Stimulated activated CD4-positive, alpha-beta T cell treated with anti-CD3 and anti-CD28 coated beads, Interleukin-12 subunit alpha, Interleukin-12 subunit beta, amount 100 ng/mL, for 48 hours (primary cell): ENCODE measurements around the gene MPP3.
A peak's percentile ranks its signal among the peaks of the same experiment; 100 is the strongest.

Experiments used
- DNase-seq, 3 donors: peaks; one replicate each; pipeline ENCODE4 v3.0.0-alpha.2; 2020; ENCODE audit warnings: low read depth in 2 of 3, low spot score in 1 of 3

The MPP3 gene

DNA sequence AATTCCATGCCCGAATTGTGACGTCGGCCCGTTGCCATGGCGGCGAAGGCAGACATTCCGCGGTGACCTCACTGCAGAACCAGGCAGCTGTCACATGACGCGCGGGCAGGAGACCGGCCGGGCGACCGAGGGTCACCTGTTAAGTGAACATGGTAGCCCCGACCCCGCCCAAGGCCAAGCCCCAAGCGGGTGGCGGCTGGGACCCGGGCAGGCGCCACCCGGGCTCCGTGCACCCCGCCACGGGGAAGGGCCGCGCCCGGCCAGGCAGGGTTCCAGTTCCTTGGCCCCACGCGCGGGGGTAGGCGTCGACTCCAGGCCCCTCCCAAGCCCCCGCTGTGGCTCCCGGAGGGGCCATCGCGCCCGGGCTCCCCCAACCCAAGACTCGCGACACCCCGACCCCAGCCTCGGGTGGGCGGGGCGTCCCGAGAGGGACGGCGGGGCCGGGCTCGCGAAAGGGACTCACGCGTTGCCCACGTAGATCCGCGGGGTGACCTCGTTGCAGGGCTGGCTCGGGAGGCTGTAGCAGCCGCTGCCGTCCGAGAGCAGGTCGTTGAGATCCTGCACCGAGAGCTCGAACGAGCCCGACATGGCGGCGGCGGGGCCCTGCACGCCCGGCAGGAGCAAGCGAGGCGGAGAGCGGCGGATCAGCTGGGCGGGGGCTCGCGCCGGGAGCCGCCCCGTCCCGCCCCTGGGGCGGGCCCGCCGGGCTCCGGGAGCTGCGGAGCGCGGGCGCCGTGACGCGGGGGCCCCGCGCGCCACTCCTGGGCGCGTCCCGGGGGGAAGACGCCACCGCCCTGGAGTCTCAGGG, 54.4 kb downstream of the MPP3 start, which contains the start of gene DUSP3:
TSS of gene DUSP3 (minus strand) at position 641 of the 808 bp plus-strand sequence. CDS start at position 588, 53 bp downstream.
- DNase-seq = peak; percentile 36 to 61 (median 46)

DNA sequence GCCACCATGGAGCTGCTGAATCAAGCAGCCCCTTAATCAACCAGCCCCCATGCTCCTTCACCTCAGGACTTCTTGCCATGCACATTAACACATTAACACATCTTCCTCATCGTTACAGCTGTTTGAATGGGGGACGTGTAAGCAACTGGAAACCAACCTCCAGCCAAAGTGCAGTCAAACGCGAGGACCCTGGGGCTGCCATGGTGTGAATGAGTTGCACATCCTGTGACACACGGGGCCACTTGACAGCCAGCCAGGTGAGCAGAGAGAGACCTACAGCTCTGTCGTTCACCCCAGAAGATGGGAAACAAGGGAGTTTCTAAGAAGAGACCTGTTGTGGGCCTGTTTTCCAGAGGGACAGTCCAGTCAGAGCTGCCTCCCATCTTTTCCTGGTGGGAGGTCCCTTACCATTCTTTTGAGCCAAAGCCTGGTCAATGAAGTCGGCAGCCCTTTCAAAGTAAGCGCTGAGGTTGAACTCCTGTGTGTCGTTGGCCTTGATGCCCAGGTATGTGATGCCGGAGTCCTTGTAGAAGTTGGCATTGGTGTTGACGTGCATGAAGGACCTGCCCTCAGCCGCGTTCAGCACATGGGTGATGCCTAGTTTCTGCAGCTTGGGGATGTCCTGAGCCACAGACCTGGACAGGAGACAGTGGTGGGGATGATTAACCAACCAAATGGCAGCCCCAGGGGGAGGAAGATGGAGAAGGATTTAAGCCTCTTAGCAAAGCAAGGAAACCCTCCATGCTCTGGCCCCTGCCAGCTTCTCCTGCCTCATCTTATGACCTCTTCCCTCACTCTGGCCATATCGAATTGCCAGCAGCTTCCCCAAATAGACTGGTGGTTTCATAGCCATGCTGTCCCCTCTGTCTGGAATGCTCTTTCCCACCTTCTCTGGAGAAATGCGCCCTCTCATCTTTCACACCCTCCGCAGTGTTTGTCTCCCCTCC, 58.4 kb downstream of the MPP3 start:
- DNase-seq = no peak

DNA sequence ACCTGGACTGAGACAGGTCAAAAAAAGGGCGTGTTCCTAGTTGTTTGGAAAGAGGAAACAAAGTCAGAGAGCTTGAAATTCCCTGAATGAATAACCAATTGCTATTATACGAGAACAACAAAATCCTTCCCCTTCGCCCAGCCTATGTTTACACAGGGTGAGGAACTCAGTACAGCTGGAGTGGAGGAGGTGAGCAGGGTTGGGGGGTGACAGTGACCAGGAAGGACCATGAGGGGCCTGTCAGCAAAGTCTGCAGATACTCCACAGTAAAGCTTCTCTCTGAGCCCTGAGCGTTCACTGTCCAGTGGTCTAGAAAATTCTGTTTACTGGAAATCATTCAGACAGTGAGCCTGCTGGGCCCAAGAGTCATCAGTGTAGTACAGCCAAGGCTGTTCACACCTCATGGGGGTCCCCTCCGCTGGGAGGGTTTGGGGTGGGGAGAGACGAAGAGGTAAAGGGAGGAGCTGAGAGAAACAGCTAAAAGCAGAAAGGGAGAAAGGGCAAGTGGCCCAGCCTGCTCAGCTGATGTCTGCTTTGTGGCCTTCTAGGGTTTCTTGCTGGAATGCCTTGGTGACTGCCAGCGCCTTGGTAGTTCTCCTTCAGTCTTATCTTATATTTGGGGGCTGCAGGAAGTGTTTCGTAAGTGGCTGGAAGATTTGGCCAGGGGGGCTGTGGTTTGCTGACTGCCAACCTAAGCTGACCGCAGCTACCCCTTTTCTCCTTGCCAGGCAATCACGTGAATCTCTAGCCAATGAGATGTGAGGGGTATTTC, 59.9 kb downstream of the MPP3 start:
- no peak for DNase-seq

DNA sequence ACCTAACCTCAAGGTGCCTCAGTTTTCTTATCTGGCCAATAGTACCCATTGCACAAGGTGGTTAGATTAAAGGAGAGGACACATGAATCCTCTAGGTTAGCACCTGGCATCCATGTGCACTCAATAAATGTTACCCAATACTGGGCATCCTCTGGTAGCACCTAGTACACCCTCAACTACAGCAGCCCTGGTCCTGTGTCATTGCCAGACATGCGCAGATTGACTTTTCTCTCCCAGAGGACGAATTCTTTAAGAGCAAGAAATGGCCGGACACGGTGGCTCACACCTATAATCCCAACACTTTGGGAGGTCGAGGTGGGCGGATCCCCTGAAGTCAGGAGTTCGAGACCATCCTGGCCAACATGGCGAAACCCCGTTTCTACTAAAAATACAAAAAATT, 61.5 kb downstream of the MPP3 start:
- DNase-seq = no peak

- no peak for DNase-seq
Measured at GRCh38 chr17:43770957-43771356, 62.0 kb downstream of the MPP3 start.

DNA sequence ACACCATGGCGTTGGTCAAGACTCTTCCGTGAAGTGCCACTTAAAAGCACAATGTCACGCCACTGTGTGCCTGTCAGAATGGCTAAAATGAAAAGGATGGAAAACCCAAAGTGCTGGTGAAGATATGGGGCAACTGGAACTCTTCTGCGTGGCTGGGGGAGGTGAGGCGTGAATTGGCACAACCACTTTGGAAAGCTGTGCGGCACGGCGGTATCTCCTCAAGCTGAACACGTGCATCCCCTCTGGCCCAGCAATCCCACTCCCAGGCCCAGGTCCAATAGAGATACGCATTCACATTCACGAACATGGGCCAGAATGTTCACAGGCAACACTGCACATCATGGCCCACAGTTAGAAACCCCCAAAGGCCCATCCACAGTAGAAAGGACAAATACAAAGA, 63.1 kb downstream of the MPP3 start:
- no peak for DNase-seq

GRCh38 chr17:43769426-43769825, 63.5 kb downstream of the MPP3 start:
- no peak for DNase-seq

DNA sequence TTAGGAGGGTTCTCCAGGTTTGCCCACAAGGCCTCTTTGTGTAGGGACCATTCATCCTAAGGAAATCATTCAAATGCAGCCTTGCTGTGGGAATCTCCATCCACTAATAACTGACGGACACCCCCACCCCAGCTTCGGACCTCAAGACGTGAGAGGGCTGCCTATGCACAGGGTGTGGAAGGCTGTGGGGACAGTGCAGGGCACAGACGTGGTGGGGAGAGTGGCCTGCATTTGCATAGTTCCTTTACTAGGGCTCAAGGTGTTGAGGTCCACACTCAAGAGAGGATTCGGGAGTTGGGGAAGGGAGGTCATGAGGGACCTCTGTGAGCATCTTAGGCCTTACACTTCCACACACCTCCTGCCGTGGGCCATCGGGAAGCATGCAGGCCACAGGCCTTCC, 64.0 kb downstream of the MPP3 start:
- no peak for DNase-seq

- no peak for DNase-seq
Measured at GRCh38 chr17:43768382-43768781, 64.6 kb downstream of the MPP3 start.

DNA sequence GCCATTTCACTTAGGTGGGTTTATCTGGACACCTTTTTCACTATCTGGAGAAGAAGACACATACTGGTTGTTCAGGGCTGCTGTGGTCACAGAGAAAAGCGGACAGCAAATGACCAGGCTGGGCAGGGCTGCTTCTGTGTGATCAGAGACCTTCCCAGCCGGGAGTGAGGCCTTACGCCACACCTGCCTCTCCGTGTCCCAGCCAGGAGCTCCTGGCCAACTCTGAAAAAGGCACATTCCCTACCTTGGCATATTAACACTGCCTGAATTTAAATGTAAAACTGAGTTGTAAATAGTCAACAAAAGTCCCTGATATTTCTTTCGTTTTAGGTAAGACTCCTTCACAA, 65.3 kb downstream of the MPP3 start:
- no peak for DNase-seq

DNA sequence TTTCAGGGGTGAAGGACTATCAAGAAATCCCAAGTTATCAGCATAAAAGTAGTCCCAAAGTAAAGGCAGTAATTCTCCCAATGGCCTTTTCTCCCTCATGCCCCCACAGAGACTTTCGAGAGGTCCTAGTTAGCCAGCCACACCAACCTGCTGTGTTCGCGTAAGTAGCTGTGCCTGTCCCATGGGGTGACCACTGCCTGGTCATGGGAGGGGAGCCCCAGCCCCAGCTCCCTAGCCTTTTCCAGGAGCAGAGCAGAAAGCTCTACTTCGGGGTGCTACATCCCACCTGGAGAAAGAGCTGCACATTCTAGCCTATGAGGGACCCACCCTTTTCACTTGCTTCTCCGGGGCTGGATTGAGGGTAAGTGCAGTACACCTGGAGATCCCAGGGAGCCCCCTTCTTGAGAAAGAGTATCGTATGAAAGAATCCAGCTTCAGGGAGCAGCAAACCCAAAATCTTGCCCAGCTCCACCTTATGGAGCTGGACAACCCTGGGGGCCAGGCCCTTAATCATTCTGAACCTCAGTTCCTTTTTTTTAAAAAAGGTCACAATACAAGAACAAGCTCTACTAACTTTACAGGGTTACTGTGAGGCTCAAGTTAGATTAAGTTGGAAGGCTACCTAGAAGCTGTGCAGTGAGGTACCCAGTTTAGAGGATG, 65.8 kb downstream of the MPP3 start:
- DNase-seq = no peak

DNA sequence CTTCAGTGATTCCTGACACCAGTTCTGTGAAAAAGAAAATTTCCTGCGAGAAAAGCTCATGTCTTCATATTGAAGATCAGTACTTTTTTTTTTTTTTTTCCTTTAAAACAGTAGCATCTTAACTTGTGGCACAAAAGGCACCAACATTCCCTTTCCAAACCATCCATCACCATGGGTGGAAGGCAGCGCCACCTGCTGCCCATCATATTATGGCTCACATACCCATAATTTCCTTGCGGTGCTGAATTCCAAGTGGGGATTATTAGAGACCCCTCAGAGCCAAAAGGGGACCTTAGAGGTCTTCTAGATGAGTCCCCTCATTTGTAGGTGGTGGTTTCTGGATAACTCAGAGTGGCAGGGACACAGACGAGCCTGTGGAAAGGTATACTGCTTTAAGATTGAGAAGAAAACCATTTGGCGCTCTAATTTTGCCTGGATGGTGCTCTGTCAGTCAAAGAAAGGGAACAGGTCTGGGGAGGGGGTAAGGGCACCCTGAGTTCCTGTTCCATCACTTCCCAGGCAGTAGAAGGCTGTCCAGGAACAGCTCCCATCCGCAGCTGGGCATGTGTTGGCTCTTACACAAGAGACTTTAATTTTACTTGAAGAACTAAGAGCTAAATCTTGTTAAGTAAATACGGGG, 66.4 kb downstream of the MPP3 start:
- peak; percentile 4 to 36 (median 33) for DNase-seq

- peak; percentile 85 to 94 (median 88) for DNase-seq
Measured at GRCh38 chr17:43760254-43760852, 72.6 kb downstream of the MPP3 start.

- no peak for DNase-seq
Measured at GRCh38 chr17:43759836-43760235, 73.1 kb downstream of the MPP3 start.

GRCh38 chr17:43758497-43759174, 74.3 kb downstream of the MPP3 start, which contains the start of gene SOST:
Gene SOST, minus strand, starts transcription at chr17:43758791. Its CDS starts 50 bp downstream, at chr17:43758741.
- no peak for DNase-seq

- DNase-seq = no peak
Measured at GRCh38 chr17:43758086-43758485, 74.9 kb downstream of the MPP3 start.

DNA sequence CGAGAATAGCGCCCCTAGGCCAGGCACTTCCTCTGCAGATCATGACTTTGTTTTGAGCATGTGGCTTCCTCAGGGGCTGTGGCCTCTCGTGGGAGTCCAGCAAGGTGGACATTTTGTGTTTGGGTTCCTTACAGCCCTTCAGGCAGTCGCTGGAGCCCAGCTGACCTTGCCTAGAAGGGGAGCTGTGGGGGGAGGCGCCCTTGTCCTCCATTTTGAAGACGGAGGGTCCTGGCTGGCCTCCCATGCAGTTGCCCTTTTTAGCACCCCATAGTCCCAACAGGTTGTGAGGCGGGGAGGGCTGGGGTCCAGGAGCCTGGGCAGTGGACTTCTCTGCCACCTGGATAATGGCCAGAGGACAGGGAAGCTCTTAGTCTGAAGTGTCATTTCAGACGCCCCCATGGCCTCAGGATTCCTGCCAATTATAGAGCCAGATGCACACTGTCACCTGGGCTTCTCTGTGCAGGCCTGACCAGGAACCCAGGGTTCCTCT, 75.7 kb downstream of the MPP3 start:
- no peak for DNase-seq

DNA sequence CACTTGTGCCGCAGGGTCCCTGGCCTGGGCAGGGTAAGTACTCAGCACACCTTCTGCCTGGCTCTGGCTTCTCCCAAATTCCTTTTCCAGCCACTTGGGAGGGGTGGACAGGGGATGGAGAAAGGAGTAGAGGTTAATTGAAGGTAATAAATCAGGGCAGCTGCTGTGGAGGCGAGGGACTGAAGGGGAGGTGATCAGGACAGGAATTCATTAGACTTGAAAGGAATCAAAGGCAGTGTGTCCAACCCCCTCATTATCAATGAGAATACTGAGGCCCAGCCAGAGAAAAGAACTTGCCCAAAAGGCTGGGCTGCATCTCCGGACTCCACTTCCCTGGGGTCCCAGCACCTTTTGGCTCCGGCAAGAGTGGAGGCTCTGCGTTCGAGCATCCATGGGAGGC, 76.7 kb downstream of the MPP3 start:
- DNase-seq = no peak

GRCh38 chr17:43755389-43755875, 77.5 kb downstream of the MPP3 start:
- DNase-seq = no peak
